ENCODE measurements around the gene TYR.
"Not testable (repeated sequence)": the region's sequence is repeated elsewhere in the genome, so short reads cannot be mapped to it uniquely, and the experiment has no call there.

DNA sequence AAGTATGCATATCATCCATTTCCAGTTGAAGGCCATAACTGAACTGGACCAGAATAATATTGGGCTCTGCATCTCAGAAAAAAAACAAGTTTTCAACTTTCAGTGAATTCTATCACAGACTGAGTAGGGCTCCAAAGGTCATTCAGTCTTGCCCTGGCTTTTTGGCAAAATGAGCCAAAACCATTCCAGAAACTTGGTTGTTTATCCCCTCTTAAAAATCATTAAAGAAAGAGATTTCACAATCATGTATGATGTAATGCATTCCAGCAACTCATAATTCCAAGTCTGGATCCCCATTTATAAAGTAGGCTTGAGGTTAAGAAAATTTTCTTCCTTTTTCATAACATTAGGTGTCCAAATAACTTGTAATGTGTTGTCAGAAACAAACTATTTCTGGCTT is 162.8 kb downstream of the TYR start:
- TF ChIP-seq SUZ12 (IDR thresholded peaks at IDR 0.05; ENCODE audit: extremely low read depth, insufficient read depth, insufficient read length); ZNF274 (IDR thresholded peaks at IDR 0.05; ENCODE audit: low read depth, low read length): not testable (repeated sequence)

Measured in NT2/D1 (cell line).